ENCODE measurements around the gene SMOC2.

The SMOC2 gene

GRCh38 chr6:168585441-168585840 is 144.5 kb downstream of the SMOC2 start:
- no peak overlapping the region for H3K4me3 ChIP-seq (replicated peaks; ENCODE audit: low read depth, low read length)
- TF ChIP-seq, protein P1, sequence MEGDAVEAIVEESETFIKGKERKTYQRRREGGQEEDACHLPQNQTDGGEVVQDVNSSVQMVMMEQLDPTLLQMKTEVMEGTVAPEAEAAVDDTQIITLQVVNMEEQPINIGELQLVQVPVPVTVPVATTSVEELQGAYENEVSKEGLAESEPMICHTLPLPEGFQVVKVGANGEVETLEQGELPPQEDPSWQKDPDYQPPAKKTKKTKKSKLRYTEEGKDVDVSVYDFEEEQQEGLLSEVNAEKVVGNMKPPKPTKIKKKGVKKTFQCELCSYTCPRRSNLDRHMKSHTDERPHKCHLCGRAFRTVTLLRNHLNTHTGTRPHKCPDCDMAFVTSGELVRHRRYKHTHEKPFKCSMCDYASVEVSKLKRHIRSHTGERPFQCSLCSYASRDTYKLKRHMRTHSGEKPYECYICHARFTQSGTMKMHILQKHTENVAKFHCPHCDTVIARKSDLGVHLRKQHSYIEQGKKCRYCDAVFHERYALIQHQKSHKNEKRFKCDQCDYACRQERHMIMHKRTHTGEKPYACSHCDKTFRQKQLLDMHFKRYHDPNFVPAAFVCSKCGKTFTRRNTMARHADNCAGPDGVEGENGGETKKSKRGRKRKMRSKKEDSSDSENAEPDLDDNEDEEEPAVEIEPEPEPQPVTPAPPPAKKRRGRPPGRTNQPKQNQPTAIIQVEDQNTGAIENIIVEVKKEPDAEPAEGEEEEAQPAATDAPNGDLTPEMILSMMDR (IDR thresholded peaks at IDR 0.05; ENCODE audit: low read length, missing control alignments), result no peak
- no peak for DNase-seq (ENCODE audit: low read depth)

GRCh38 chr6:168589275-168589674 is 148.3 kb downstream of the SMOC2 start:
- H3K4me3 ChIP-seq (replicated peaks; ENCODE audit: low read depth, low read length), result no peak overlapping the region
- TF ChIP-seq, protein P1 (IDR thresholded peaks at IDR 0.05; ENCODE audit: low read length, missing control alignments), result no peak
- DNase-seq (ENCODE audit: low read depth), result no peak

GRCh38 chr6:168590406-168590805 is 149.4 kb downstream of the SMOC2 start:
- TF ChIP-seq, protein P1 (IDR thresholded peaks at IDR 0.05; ENCODE audit: low read length, missing control alignments), result no peak
- H3K4me3 ChIP-seq (replicated peaks; ENCODE audit: low read depth, low read length), result no peak overlapping the region
- DNase-seq (ENCODE audit: low read depth), result no peak

DNA sequence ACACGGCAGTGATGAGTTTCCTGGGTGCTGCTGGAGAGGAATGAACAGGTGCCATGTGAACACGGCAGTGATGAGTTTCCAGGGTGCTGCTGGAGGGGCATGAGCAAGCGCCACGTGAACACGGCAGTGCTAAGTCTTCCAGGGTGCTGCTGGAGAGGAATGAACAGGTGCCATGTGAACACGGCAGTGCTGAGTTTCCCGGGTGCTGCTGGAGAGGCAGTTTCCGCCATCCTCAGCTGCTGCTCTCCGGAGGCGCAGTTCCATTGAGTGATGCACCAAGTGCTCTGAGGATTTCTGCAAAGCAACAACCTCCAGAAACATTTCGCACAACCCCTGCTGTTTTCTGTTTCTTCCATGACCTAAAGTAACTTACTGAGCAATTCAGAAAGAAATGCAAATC is 155.4 kb downstream of the SMOC2 start:
- no peak for DNase-seq (ENCODE audit: low read depth)
- H3K4me3 ChIP-seq (replicated peaks; ENCODE audit: low read depth, low read length), result no peak overlapping the region
- TF ChIP-seq, protein P1 (IDR thresholded peaks at IDR 0.05; ENCODE audit: low read length, missing control alignments), result no peak

DNA sequence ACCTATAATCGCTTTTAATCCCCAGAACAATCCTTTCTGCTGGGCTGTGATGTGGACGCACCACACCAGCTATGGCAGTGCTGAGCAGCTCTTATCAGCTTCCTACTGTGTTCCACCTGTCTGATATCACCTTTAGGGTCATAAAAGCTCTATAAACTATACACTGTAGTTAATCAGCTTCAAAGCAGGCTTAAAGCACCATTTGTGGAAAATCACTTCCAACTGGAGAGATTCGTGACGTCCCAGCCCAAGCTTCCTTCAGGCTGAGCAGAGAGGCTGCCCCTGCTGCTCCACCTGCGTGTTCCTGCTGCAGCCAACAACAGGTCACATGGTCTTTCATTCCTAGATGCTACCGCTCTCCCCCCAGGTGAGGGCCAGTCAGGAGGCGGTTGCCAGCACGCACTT is 156.5 kb downstream of the SMOC2 start:
- TF ChIP-seq, protein P1 (IDR thresholded peaks at IDR 0.05; ENCODE audit: low read length, missing control alignments), result no peak
- no peak for DNase-seq (ENCODE audit: low read depth)
- H3K4me3 ChIP-seq (replicated peaks; ENCODE audit: low read depth, low read length), result no peak overlapping the region

DNA sequence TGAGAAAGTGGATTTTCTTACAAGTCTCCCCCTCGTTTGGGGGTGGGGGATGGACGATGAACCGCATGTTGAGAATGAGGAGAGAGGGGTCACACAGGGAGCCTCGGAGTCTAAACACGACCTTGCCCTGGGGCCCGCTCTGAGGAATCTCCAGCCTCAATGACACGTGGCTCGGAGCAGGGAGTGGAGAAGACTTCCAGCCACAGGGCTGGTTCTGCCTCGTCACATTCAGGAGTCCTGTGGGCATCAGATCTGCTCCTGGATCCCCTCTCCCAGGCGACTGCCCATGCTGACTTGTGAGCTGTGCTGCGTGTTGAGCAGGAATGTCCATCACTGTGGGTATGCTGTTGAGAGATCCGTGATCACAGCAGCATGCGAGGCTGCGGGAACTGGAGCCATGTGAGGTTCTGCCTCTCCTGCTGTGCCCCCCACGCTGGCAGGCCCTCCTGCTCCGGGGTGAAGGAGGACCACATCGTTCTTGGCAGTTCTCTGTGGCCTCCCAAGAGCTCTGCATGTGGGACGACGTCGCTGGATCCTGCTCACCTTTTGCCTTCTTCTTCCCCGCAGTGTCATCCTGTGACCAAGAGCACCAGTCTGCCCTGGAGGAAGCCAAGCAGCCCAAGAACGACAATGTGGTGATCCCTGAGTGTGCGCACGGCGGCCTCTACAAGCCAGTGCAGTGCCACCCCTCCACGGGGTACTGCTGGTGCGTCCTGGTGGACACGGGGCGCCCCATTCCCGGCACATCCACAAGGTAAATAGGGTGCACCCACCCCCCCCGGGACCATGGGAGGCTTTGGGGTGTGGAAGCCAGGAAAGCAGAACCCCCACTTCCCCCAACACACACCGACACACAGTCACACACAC is 157.5 kb downstream of the SMOC2 start:
- no peak for DNase-seq (ENCODE audit: low read depth)
- no peak overlapping the region for H3K4me3 ChIP-seq (replicated peaks; ENCODE audit: low read depth, low read length)
- TF ChIP-seq, protein P1 (IDR thresholded peaks at IDR 0.05; ENCODE audit: low read length, missing control alignments), result no peak

DNA sequence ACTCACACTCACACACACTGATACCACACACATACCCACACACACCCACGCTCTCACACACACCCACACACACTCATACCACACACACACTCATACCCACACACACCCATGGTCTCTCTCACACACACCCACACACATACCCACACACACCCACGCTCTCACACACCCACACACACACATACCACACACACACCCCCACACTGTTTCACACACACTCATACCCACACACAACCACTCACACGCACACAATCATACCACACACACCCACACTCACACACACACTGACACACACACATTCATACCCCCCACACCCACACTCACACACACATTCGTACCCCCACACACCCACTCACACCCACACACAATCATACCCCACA is 158.1 kb downstream of the SMOC2 start:
- DNase-seq (ENCODE audit: low read depth), result no peak
- H3K4me3 ChIP-seq (replicated peaks; ENCODE audit: low read depth, low read length), result no peak overlapping the region
- TF ChIP-seq, protein P1 (IDR thresholded peaks at IDR 0.05; ENCODE audit: low read length, missing control alignments), result no peak

Measured in fibroblast of pulmonary artery (primary cell).